HG03280 (cell line): ENCODE measurements around the gene DMRT2.

ENCODE experiments used
- ATAC-seq: cut with Tn5 transposase; IDR thresholded peaks from one replicate; pipeline ENCODE4 v1.9.1; 2021; ENCODE audit warnings: mild to moderate bottlenecking, moderate library complexity; ENCODE audit not compliant: unreplicated experiment

The DMRT2 gene

DNA sequence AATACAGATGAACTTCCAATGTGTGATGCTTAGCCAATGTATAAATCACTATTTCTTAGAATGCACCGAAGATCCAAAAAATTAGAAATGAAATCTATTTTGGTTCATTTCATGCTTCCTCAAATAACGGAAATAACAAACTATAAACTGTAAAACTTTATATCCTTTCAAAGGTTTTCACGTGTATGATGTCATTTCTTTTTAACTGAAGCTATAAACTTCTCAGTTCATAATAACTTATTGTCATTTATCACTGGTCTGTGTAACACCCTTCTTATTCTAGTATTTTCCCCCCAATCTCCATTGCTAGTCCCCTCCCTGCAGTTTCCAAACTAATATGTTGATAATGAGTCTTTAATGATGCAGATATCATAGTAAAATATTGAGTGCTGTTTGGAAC lies 36.4 kb downstream of the DMRT2 start:
- no peak for ATAC-seq

DNA sequence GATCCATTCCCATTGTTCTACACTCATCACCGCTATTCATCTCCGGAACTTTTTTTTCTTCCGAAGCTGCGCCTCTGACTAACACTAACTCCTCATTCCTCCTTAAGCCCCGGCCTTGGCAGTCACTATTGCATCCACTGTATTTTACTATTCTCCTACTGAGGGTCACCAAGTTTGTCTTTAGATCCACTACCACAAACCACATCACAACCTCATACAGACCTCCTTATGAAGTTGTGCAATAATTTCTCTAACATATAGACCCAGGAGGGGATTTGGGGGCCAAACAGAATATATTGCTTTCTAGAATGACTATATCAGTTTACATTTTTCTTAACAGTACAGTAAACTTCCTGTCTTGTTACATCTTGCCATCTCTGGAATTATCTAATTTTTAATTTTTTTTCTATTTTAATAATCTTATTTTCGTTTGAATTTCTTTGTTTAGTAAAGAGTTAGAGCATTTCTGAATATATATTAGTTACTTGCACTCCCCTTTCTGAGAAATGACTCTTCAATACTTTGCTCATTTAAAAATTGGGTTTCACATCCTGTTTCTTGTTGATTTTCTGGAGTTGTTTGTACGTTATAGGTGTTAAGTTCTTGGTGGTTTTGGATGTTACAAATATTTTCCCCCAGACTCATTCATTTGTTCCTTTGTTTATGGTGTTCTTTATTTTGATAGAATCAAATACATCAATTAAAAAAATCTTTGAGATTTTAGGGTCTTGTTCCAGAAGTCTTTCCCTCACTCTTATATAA lies 37.1 kb downstream of the DMRT2 start:
- ATAC-seq, result no peak

DNA sequence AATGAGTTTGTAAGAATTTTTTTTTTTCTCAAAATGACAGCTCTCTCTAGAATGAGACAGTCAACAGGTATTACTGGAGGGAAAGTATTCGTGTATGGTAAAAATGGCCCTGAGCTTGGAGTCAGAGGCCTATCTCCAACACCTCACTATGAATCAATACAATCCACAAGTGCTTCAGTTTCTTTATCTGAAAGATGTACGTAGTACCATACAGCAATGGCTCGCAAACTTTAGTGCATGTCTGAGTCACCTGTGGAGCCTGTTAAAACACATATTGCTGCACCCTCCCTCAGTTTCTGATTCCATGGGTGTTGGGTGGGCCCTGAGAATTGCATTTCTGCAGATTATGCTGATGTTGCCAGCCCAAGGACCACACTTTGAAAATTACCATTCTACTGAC lies 44.6 kb downstream of the DMRT2 start:
- no peak for ATAC-seq

DNA sequence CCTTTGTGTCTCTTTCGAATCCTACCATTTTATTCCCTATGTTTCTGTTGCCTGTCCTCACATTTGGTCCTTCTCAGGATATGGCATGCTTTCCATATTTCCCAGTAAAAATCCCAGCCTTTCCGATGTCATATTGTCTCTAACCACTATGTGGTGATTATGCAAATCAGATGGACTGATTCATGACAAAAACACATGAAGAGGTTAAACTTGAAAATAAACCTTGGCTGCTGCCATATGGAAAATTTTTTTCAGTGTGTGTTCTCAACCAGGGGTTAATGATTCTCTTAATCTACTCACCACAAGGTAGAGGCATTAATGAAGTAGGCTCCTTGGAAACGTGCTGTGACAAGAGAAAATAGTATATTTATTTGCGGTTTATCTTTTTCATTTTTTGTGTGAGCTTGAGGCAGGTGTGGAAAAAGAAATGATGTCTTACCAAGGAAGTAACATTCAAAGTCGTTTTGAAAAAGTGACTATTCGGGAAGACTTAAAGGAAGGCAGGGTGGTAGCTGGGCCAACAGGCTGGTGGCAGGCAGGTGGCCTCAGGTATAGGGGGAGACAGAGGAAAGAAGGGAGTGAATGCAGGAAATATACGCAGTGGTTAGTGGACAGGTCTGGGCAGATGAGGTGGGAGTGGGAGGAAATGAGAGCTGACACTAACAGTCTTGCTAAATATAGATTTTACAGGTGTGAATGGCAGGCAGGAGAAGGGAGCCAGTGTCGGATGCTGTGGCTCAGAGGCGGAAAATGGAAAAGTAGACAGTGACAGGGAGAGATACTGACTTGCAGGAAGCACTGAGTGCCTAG lies 46.2 kb downstream of the DMRT2 start:
- no peak for ATAC-seq

DNA sequence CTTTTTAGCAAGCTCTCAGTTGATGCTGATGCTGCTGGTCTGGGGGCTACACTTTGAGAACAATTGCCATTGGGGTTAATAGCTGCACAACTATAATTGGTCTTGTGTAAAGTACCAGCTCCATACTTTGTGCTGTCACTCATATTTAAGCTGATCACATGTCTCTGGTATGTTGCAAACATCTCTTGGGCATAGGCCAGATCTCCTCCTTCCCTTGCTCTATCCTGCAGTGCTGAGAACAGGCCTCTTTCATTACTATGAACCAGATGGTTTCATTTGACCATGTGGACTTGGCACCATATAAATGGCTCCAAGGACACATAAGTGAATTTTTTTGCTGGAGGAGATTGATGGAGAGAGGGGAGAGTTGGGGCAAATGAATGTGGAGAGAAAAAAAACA lies 48.4 kb downstream of the DMRT2 start:
- no peak for ATAC-seq

DNA sequence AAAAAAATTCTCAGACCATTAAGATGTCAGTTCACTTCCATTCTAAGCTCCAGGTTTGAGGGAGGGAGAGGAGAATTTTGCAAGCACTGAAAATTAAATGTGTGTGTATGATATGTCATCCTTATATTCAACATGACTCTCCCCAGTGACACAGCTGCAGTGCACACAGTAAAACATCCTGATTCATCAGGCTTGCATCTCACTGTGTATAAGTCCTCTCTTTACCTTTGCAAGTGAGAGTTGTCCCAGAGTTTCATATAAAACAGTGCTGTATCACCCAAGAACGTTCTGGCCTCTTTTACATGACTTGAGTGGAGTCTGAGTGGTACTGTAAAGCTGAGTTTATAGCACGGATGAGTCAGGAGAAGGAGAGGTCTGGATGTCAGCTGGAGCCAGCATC lies 50.0 kb downstream of the DMRT2 start:
- ATAC-seq, result no peak

DNA sequence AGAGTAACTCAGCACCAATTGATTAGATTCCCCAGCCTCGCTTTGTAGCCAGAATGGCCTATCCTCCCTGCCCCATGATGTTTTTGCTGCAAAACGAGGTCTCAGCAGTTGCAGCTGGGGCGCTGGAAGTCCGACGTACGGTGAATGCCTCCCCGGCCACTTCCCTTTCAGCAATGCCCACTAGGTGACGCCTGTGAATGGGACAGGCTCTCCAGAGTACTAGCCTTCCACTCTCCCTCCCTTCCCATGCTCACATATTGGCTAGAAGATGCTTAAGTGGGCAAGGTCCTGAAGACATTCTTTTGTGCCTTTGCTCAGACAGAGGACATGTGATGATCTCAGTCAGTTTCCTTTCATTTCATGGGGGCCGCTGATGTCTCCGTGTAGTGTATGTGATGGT lies 50.8 kb downstream of the DMRT2 start:
- no peak for ATAC-seq

DNA sequence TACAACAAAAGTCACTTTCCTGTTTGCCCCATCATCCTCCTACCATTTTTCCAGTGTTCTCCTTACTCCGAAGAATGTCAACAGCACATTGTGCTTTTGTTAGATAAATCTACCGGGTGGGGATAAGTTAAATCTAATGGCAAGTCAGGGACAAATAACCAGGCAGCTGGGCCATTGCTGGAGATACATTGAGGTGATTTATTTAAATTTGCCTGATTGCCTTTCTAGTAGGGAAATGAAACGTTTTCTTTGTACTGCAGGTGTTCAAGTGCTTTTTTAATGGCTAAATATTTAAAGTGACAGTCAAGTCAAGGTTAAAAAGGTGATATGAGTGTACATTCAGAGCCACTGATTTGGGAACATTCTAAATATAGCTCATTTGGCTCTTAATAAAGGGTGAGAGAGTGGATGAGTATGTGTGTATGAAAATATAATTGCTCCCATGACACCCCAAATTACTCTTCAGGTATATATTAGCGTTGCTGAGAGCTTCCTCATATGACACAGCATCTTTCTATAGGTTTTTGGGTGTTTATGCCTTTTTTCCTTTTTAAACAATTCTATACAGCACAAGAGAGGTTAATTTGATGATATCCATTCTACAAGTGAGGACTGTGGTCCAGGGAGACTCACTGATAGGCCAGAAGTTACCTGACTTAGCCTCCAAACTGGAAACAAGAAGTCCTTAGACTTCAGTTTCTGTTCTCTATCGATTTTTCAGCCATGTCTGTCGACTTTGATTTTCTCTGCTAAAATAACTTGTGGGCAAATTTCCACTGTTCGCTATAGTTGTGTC lies 51.9 kb downstream of the DMRT2 start:
- ATAC-seq, result no peak

DNA sequence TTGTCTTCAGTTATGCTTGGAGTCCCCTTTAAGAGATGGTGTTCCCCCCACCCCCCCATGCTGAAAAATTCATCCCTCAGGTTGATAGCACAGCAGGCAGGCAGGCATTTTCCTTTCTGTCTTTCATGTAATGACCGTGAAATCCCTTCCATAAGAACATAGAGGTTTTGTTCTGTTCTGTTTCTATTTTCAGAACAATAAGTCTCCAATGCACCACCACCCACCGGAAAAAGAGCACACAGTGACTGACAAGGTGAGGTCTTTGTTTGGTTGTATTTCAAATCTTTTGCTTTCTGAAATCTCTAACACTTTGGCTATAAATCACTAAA lies 52.4 kb downstream of the DMRT2 start:
- no peak for ATAC-seq
